Stimulated activated CD4-positive, alpha-beta T cell treated with anti-CD3 and anti-CD28 coated beads, Interleukin-15, amount 100 ng/mL, for 1 hour (primary cell): ENCODE data around the gene TRIM51.
"Not testable (repeated sequence)": the region's sequence is repeated elsewhere in the genome, so short reads cannot be mapped to it uniquely, and the experiment has no call there.

Source experiments
- DNase-seq, 2 donors: peaks; one replicate each; pipeline ENCODE4 v3.0.0-alpha.2; 2020; ENCODE audit warnings: low read depth in 1 of 2, low spot score in 1 of 2

Gene TRIM51

GRCh38 chr11:55882997-55883396 is at the start of gene TRIM51:
TSS of gene TRIM51 (plus strand) at chr11:55883297. CDS start at chr11:55885429, 2,132 bp downstream.
- not testable (repeated sequence) for DNase-seq

- DNase-seq, result no peak
Observed at GRCh38 chr11:55838452-55838851, 44.6 kb upstream of the TRIM51 start, which contains the start of gene OR5D16. TSS of gene OR5D16 (plus strand) at chr11:55838752. CDS start at chr11:55838752, 0 bp downstream.

GRCh38 chr11:55847453-55847852 is 35.6 kb upstream of the TRIM51 start:
- DNase-seq, result no peak

- DNase-seq, result no peak
Observed at GRCh38 chr11:55849037-55849436, 34.1 kb upstream of the TRIM51 start.

- DNase-seq, result no peak
Observed at GRCh38 chr11:55852141-55852540, 31.0 kb upstream of the TRIM51 start.

- DNase-seq, result no peak
Observed at GRCh38 chr11:55854704-55855103, 28.4 kb upstream of the TRIM51 start.

- not testable (repeated sequence) for DNase-seq
Observed at GRCh38 chr11:55867354-55867753, 15.7 kb upstream of the TRIM51 start.

- not testable (repeated sequence) for DNase-seq
Observed at GRCh38 chr11:55872731-55873130, 10.4 kb upstream of the TRIM51 start.

- DNase-seq, result not testable (repeated sequence)
Observed at GRCh38 chr11:55873146-55873545, 10.0 kb upstream of the TRIM51 start.

- DNase-seq, result not testable (repeated sequence)
Observed at GRCh38 chr11:55884995-55885394, 1.9 kb downstream of the TRIM51 start.

GRCh38 chr11:55885481-55885880 is 2.4 kb downstream of the TRIM51 start:
- DNase-seq, result not testable (repeated sequence)

GRCh38 chr11:55895216-55895615 is 12.1 kb downstream of the TRIM51 start:
- no peak for DNase-seq

GRCh38 chr11:55902308-55902707 is 19.2 kb downstream of the TRIM51 start:
- no peak for DNase-seq

GRCh38 chr11:55914482-55914881 is 31.4 kb downstream of the TRIM51 start, which contains the start of gene OR5W2:
TSS of gene OR5W2 (minus strand) at chr11:55914582. CDS start at chr11:55914582, 0 bp downstream.
- no peak for DNase-seq

- no peak for DNase-seq
Observed at GRCh38 chr11:55920537-55920936, 37.4 kb downstream of the TRIM51 start.

- DNase-seq, result no peak
Observed at GRCh38 chr11:55936300-55936699, 53.2 kb downstream of the TRIM51 start, which contains the start of gene OR5I1. TSS of gene OR5I1 (minus strand) at chr11:55936400. CDS start at chr11:55936400, 0 bp downstream.
